CD4-positive, CD25-positive, alpha-beta regulatory T cell (primary cell): ENCODE measurements around the gene COPS4. TPM values are rescaled to one million over a fixed set of nuclear protein-coding genes. Genes with fewer than 3 reads are reported as not detected.

Experiments
- ATAC-seq, 2 donors: fragments of 150-1000 bp; cut with Tn5 transposase; one replicate each; pipeline ENCODE4 v1.10.0; 2021; ENCODE audit warnings: low read depth in 2 of 2, moderate number of reproducible peaks in 2 of 2, moderate library complexity in 1 of 2
- DNase-seq, 3 donors: peaks; one replicate each; pipeline versions ENCODE4 v3.0.0 to v3.0.0-alpha.2; 2012 to 2022; ENCODE audit warnings: mixed read lengths in 1 of 3
- H3K27ac ChIP-seq: one replicate; pipeline ENCODE4 v1.7.0; 2013; ENCODE audit warnings: mild to moderate bottlenecking, low read length; ENCODE audit not compliant: insufficient read depth, poor library complexity, severe bottlenecking
- H3K27me3 ChIP-seq: one replicate; pipeline ENCODE4 v1.7.0; 2013; ENCODE audit warnings: low read length; ENCODE audit not compliant: control insufficient read depth, insufficient read depth
- H3K36me3 ChIP-seq: one replicate; pipeline ENCODE4 v1.7.0; 2013; ENCODE audit warnings: mild to moderate bottlenecking, low read length, moderate library complexity; ENCODE audit not compliant: control insufficient read depth, insufficient read depth
- H3K4me1 ChIP-seq: 2 replicates; pipeline ENCODE4 v1.7.0; 2013; ENCODE audit warnings: mild to moderate bottlenecking, low read length; ENCODE audit not compliant: insufficient read depth, control insufficient read depth, poor library complexity, severe bottlenecking
- H3K4me3 ChIP-seq: one replicate; pipeline ENCODE4 v1.7.0; 2013; ENCODE audit warnings: low read depth, mild to moderate bottlenecking, low read length, moderate library complexity
- H3K9me3 ChIP-seq, 2 experiments: 1 replicate in 1 of 2; 2 replicates in 1 of 2; pipeline ENCODE4 v1.7.0; 2013; ENCODE audit warnings: low read length in 2 of 2, mild to moderate bottlenecking in 1 of 2, moderate library complexity in 1 of 2; ENCODE audit not compliant: control insufficient read depth in 2 of 2
- H3K27ac Mint-ChIP-seq, 3 donors: one replicate each; pipeline ENCODE4 v1.8.0; 2020 to 2022; ENCODE audit warnings: mild to moderate bottlenecking in 3 of 3, mixed read lengths in 3 of 3, moderate library complexity in 2 of 3
- H3K27me3 Mint-ChIP-seq: one replicate; pipeline ENCODE4 v1.8.0; 2022; ENCODE audit warnings: mild to moderate bottlenecking, mixed read lengths
- H3K36me3 Mint-ChIP-seq: one replicate; pipeline ENCODE4 v1.8.0; 2020; ENCODE audit warnings: mixed read lengths
- H3K4me1 Mint-ChIP-seq, 4 donors: one replicate each; pipeline ENCODE4 v1.8.0; 2020 to 2022; ENCODE audit warnings: mixed read lengths in 4 of 4, mild to moderate bottlenecking in 1 of 4
- H3K4me3 Mint-ChIP-seq, 4 donors: one replicate each; pipeline ENCODE4 v1.8.0; 2020 to 2022; ENCODE audit warnings: mild to moderate bottlenecking in 4 of 4, mixed read lengths in 4 of 4, moderate library complexity in 3 of 4
- H3K9me3 Mint-ChIP-seq, 7 donors: one replicate each; pipeline ENCODE4 v1.8.0; 2020 to 2022; ENCODE audit warnings: mixed read lengths in 7 of 7, mild to moderate bottlenecking in 3 of 7, moderate library complexity in 2 of 7
- polyA plus RNA-seq, 4 donors: library from polyadenylated mRNA; unstranded; fragments of 300-500 nt; fragmentation: Illumina TruSeq; gene quantifications; one replicate each; pipeline ENCODE4 v1.2.3, GENCODE V29; 2021
- total RNA-seq: library from RNA; stranded (reverse); gene quantifications from one replicate; pipeline ENCODE4 v1.2.3, GENCODE V29; 2022

The COPS4 gene
- total and polyA plus RNA-seq, 5 donors from 2014 or later, result 25.3 to 76.8 (median 63.2) TPM

GRCh38 chr4:83118869-83119268 is 83.9 kb downstream of the COPS4 start:
- H3K27me3 Mint-ChIP-seq, result peaks cover 30% of the 10 kb centered on the region
- Histone ChIP-seq H3K27ac (no peak overlapping the region), H3K27me3 (peaks cover 12% of the 10 kb centered on the region), H3K4me1 (peaks cover 14% of the 10 kb centered on the region), H3K9me3 (no peaks in the 10 kb centered on the region), H3K36me3 (no peaks in the 10 kb centered on the region), H3K4me3 (no peak overlapping the region)
- peak overlapping the region in 1 of 3 donors; percentile 22 for H3K27ac Mint-ChIP-seq
- H3K9me3 Mint-ChIP-seq, result no peaks in the 10 kb centered on the region
- H3K36me3 Mint-ChIP-seq, result no peaks in the 10 kb centered on the region
- DNase-seq (no peak), ATAC-seq (no peak)
- no peak overlapping the region for H3K4me3 Mint-ChIP-seq
- peaks cover 7 to 29% (median 9%) of the 10 kb centered on the region in 4 donors for H3K4me1 Mint-ChIP-seq

GRCh38 chr4:83121246-83121645 is 86.3 kb downstream of the COPS4 start:
- Mint-ChIP-seq H3K9me3 (no peaks in the 10 kb centered on the region), H3K36me3 (no peaks in the 10 kb centered on the region), H3K4me1 (peaks cover 6 to 21% (median 7%) of the 10 kb centered on the region in 4 donors), H3K4me3 (no peak overlapping the region), H3K27ac (no peak overlapping the region), H3K27me3 (peaks cover 23% of the 10 kb centered on the region)
- H3K9me3 ChIP-seq, result no peaks in the 10 kb centered on the region
- H3K4me1 ChIP-seq, result no peaks in the 10 kb centered on the region
- H3K27me3 ChIP-seq, result peaks cover 12% of the 10 kb centered on the region
- H3K36me3 ChIP-seq, result no peaks in the 10 kb centered on the region
- H3K27ac ChIP-seq, result no peak overlapping the region
- no peak for ATAC-seq
- no peak for DNase-seq
- H3K4me3 ChIP-seq, result no peak overlapping the region

GRCh38 chr4:83124111-83124780 is 89.3 kb downstream of the COPS4 start:
- Histone ChIP-seq H3K27ac (no peak overlapping the region), H3K27me3 (peaks cover 12% of the 10 kb centered on the region)
- peak overlapping the region in 1 of 4 donors; percentile 10 for H3K4me3 Mint-ChIP-seq

More at GRCh38 chr4:83124111-83124780, 89.3 kb downstream of the COPS4 start:
- Mint-ChIP-seq H3K4me1 (peaks cover 10 to 16% (median 13%) of the 10 kb centered on the region in 4 donors), H3K9me3 (peaks cover 0 to 1% (median 0%) of the 10 kb centered on the region in 7 donors), H3K27me3 (peaks cover 30% of the 10 kb centered on the region), H3K27ac (peak overlapping the region in 1 of 3 donors; percentile 52), H3K36me3 (no peaks in the 10 kb centered on the region)
- DNase-seq (no peak), ATAC-seq (no peak)
- Histone ChIP-seq H3K4me1 (no peaks in the 10 kb centered on the region), H3K9me3 (no peaks in the 10 kb centered on the region), H3K36me3 (no peaks in the 10 kb centered on the region), H3K4me3 (no peak overlapping the region)

Other genes with a start within 250 kb of the COPS4 start
- gene SCD5, start 236.4 kb upstream of the COPS4 start, total RNA-seq, result 0.12 TPM
- gene SCD5, start 236.4 kb upstream of the COPS4 start, polyA plus RNA-seq, result under 1 TPM in 1 of 4 donors, not detected in 3; 0.14 TPM
- gene SEC31A, start 144.0 kb upstream of the COPS4 start, total RNA-seq, result 130 TPM
- 100 to 1,000 TPM; 101 to 123 (median 117) TPM for gene SEC31A, start 144.0 kb upstream of the COPS4 start, polyA plus RNA-seq
- 2.3 TPM for gene THAP9, start 134.4 kb upstream of the COPS4 start, total RNA-seq
- gene THAP9, start 134.4 kb upstream of the COPS4 start, polyA plus RNA-seq, result 1 to 10 TPM in 2 of 4 donors, under 1 TPM in 2; 0.37 to 2.0 (median 1.4) TPM
- 13.5 TPM for gene LIN54, start 24.4 kb upstream of the COPS4 start, total RNA-seq
- 10 to 100 TPM in 3 of 4 donors, 1 to 10 TPM in 1; 9.3 to 11.7 (median 10.9) TPM for gene LIN54, start 24.4 kb upstream of the COPS4 start, polyA plus RNA-seq
- gene PLAC8, start 79.5 kb downstream of the COPS4 start, total RNA-seq, result 70.0 TPM
- gene PLAC8, start 79.5 kb downstream of the COPS4 start, polyA plus RNA-seq, result 100 to 1,000 TPM; 128 to 236 (median 189) TPM
- 3.9 TPM for gene COQ2, start 249.6 kb downstream of the COPS4 start, total RNA-seq
- 1 to 10 TPM; 5.8 to 8.8 (median 8.1) TPM for gene COQ2, start 249.6 kb downstream of the COPS4 start, polyA plus RNA-seq